Measurements from ENCODE around the gene VWA5B1. TPM values are rescaled to one million over a fixed set of nuclear protein-coding genes. Genes with fewer than 3 reads are reported as not detected.

The VWA5B1 gene
- total and polyA plus RNA-seq, 8 donors = not detected

- peak in 1 of 2 donors; percentile 9 for DNase-seq
- Histone ChIP-seq H3K27me3 (peaks cover 0 to 82% (median 16%) of the 10 kb centered on the region in 3 donors), H3K27ac (no peak overlapping the region), H3K4me1 (peaks cover 0 to 15% (median 3%) of the 10 kb centered on the region in 4 donors), H3K9me3 (no peaks in the 10 kb centered on the region), H3K4me3 (no peak overlapping the region), H3K36me3 (no peaks in the 10 kb centered on the region)
- no peak for TF ChIP-seq POLR2AphosphoS5 (IDR thresholded peaks at IDR 0.05)
- TF ChIP-seq CTCF (IDR thresholded peaks at IDR 0.05) = no peak
- no peak for TF ChIP-seq EP300 (IDR thresholded peaks at IDR 0.05)
- no peak for TF ChIP-seq POLR2A (IDR thresholded peaks at IDR 0.05)
- WGBS, 5 donors = 45 to 66% (median 65%) methylated on average over 5 of the region's 5 CpGs
- intact Hi-C loops (cut with DNase I; ENCODE audit: low total_unique reads) = no loop called here
Observed at GRCh38 chr1:20321573-20321972, 30.9 kb downstream of the VWA5B1 start.

GRCh38 chr1:20322081-20322824 lies 31.6 kb downstream of the VWA5B1 start:
- 39 to 47% (median 43%) methylated on average over 11 of the region's 11 CpGs for WGBS, 5 donors
- peaks cover 0 to 15% (median 3%) of the 10 kb centered on the region in 4 donors for H3K4me1 ChIP-seq
- TF ChIP-seq POLR2A (IDR thresholded peaks at IDR 0.05) (no peak), CTCF (IDR thresholded peaks at IDR 0.05) (no peak), POLR2AphosphoS5 (IDR thresholded peaks at IDR 0.05) (no peak), EP300 (IDR thresholded peaks at IDR 0.05) (no peak)
- H3K27ac ChIP-seq = no peak overlapping the region
- intact Hi-C loops (cut with DNase I; ENCODE audit: low total_unique reads) = no loop called here
- no peak for DNase-seq
- H3K36me3 ChIP-seq = no peaks in the 10 kb centered on the region
- H3K27me3 ChIP-seq = peaks cover 0 to 85% (median 16%) of the 10 kb centered on the region in 3 donors
- H3K4me3 ChIP-seq = no peak overlapping the region
- no peaks in the 10 kb centered on the region for H3K9me3 ChIP-seq

DNA sequence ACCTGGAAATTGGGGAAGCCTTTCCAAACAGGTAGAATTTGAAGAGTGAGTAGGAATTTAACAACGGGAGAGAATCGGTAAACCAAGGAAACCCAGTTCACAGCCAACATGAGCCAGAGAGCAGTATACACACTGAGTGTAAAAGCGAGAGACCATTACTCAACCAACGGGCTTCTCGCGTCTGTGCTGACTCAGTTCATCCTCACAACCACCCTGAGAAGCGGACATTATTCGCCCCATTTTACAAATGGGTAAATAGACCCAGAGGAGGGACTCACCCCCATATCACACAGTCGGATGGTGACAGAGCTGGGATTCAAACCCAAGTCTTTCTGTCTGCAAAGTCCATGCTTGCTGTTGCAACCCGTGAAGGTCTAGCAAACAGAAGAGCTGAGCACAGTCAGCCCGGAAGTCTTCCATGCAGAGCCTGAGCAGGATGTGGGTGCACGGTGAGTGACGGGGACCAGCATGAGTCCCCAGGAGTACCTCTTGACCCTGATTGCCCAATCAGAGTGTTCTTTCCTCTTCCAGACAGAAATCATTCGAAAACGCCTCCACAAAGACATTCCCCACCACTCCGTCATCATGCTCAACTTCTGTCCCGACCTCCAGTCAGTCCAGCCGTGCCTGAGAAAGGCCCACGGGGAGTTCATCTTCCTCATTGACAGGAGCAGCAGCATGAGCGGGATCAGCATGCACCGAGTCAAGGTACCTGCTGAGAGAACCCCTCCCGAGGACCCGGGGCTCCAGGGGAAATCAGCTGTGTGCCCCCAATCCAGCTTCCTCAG lies 32.3 kb downstream of the VWA5B1 start:
- Histone ChIP-seq H3K4me3 (no peak overlapping the region), H3K9me3 (no peaks in the 10 kb centered on the region), H3K27me3 (peaks cover 0 to 85% (median 16%) of the 10 kb centered on the region in 3 donors), H3K27ac (no peak overlapping the region), H3K4me1 (peaks cover 0 to 15% (median 3%) of the 10 kb centered on the region in 4 donors), H3K36me3 (no peaks in the 10 kb centered on the region)
- 75 to 90% (median 86%) methylated on average over 21 to 23 of the region's 23 CpGs for WGBS, 5 donors
- intact Hi-C loops (cut with DNase I; ENCODE audit: low total_unique reads) = no loop called here
- TF ChIP-seq POLR2A (IDR thresholded peaks at IDR 0.05) = no peak
- no peak for TF ChIP-seq EP300 (IDR thresholded peaks at IDR 0.05)
- TF ChIP-seq CTCF (IDR thresholded peaks at IDR 0.05) = no peak
- TF ChIP-seq POLR2AphosphoS5 (IDR thresholded peaks at IDR 0.05) = no peak
- DNase-seq = no peak

GRCh38 chr1:20323613-20323920 lies 32.9 kb downstream of the VWA5B1 start:
- Histone ChIP-seq H3K27me3 (peaks cover 0 to 87% (median 16%) of the 10 kb centered on the region in 3 donors), H3K4me3 (no peak overlapping the region), H3K4me1 (peaks cover 0 to 15% (median 3%) of the 10 kb centered on the region in 4 donors), H3K9me3 (no peaks in the 10 kb centered on the region), H3K36me3 (no peaks in the 10 kb centered on the region), H3K27ac (no peak overlapping the region)
- 70 to 93% (median 87%) methylated on average over 3 of the region's 3 CpGs for WGBS, 5 donors
- intact Hi-C loops (cut with DNase I; ENCODE audit: low total_unique reads) = no loop called here
- no peak for DNase-seq
- no peak for TF ChIP-seq POLR2AphosphoS5 (IDR thresholded peaks at IDR 0.05)

Data from stomach (tissue), 9 donors.